HTERT RPE-1 (cell line): Measurements from ENCODE around the gene TP53RK.

ENCODE experiments used
- in situ Hi-C: fragments of 300-500 bp; cut with MboI; formaldehyde crosslinking; loops from 4 replicates; pipeline ENCODE4 v1.14.3; 2020; ENCODE audit warnings: low sequenced_read_pairs

TP53RK gene

GRCh38 chr20:46666306-46666705 lies 22.9 kb downstream of the TP53RK start:
- in situ Hi-C loops, result no loop called here

- in situ Hi-C loops, result no loop called here
Measured at GRCh38 chr20:46665602-46666001, 23.6 kb downstream of the TP53RK start.

GRCh38 chr20:46663531-46663930 lies 25.7 kb downstream of the TP53RK start:
- in situ Hi-C loops, result no loop called here

GRCh38 chr20:46661659-46662058 lies 27.6 kb downstream of the TP53RK start:
- in situ Hi-C loops, result no loop called here

- in situ Hi-C loops, result no loop called here
Measured at GRCh38 chr20:46660487-46660886, 28.8 kb downstream of the TP53RK start.

GRCh38 chr20:46657618-46658017 lies 31.6 kb downstream of the TP53RK start:
- in situ Hi-C loops, result no loop called here

GRCh38 chr20:46657137-46657536 lies 32.1 kb downstream of the TP53RK start:
- in situ Hi-C loops, result no loop called here

- in situ Hi-C loops, result no loop called here
Measured at GRCh38 chr20:46652699-46653098, 36.5 kb downstream of the TP53RK start.

GRCh38 chr20:46651091-46651962 lies 37.9 kb downstream of the TP53RK start, which contains the start of gene SLC13A3:
TSS of gene SLC13A3 (minus strand) at chr20:46651459. CDS start at chr20:46651421, 38 bp downstream.
- in situ Hi-C loops, result no loop called here

- in situ Hi-C loops, result no loop called here
Measured at GRCh38 chr20:46650575-46651090, 38.6 kb downstream of the TP53RK start.

- in situ Hi-C loops, result no loop called here
Measured at GRCh38 chr20:46649965-46650542, 39.2 kb downstream of the TP53RK start.

GRCh38 chr20:46649650-46649949 lies 39.6 kb downstream of the TP53RK start:
- in situ Hi-C loops, result no loop called here

GRCh38 chr20:46648903-46649649 lies 40.2 kb downstream of the TP53RK start:
- in situ Hi-C loops, result no loop called here

- in situ Hi-C loops, result no loop called here
Measured at GRCh38 chr20:46647469-46647868, 41.8 kb downstream of the TP53RK start.

- in situ Hi-C loops, result no loop called here
Measured at GRCh38 chr20:46646659-46647380, 42.4 kb downstream of the TP53RK start.

GRCh38 chr20:46646122-46646521 lies 43.1 kb downstream of the TP53RK start:
- in situ Hi-C loops, result no loop called here

GRCh38 chr20:46644733-46645132 lies 44.5 kb downstream of the TP53RK start:
- in situ Hi-C loops, result no loop called here

GRCh38 chr20:46644160-46644559 lies 45.1 kb downstream of the TP53RK start:
- in situ Hi-C loops, result no loop called here

- in situ Hi-C loops, result no loop called here
Measured at GRCh38 chr20:46642969-46643343, 46.3 kb downstream of the TP53RK start.

GRCh38 chr20:46642265-46642968 lies 46.8 kb downstream of the TP53RK start:
- in situ Hi-C loops, result no loop called here
